SK-N-MC (cell line): ENCODE measurements around the gene GDNF.

Experiments used
- EZH2 ChIP-seq: fragments of 200-600 bp; sonication (generic); IDR thresholded peaks from one replicate; pipeline ENCODE4 v1.6.1; 2017; ENCODE audit warnings: antibody characterized with exemption
- POLR2AphosphoS5 ChIP-seq: IDR thresholded peaks from 2 replicates; pipeline ENCODE4 v1.6.1; 2012; ENCODE audit warnings: mild to moderate bottlenecking, low read depth, low read length, borderline replicate concordance

DNA sequence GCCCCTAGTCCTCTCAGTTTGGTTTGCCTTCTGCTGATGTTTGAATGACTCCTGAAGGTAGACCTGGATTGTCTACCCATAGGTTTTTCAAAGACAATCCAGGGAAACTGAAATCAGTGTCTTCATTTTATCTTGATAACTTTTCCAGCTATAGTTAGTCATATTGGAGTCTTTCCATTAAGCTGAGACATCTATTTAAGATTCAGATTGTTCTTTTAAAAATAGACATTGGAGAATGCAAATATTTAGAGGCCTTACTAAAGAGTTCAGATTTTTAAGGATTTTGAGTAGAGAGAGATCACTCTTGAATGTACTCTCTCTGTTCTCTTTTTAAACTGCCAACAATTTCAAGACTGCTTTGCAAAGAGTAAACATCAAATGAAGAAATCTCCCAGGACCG lies 69.1 kb downstream of the GDNF start:
- TF ChIP-seq POLR2AphosphoS5 (no peak), EZH2 (no peak)
